HG02678 (cell line): ENCODE measurements around the gene REN.

ENCODE experiments used
- ATAC-seq: cut with Tn5 transposase; IDR thresholded peaks from one replicate; pipeline ENCODE4 v1.9.1; 2021; ENCODE audit warnings: mild to moderate bottlenecking, moderate library complexity; ENCODE audit not compliant: unreplicated experiment

The REN gene

GRCh38 chr1:204166219-204166618, at the start of gene REN:
TSS of gene REN (minus strand) at chr1:204166337. CDS start at chr1:204166293, 44 bp downstream.
- ATAC-seq: no peak

GRCh38 chr1:204213668-204214662, 47.8 kb upstream of the REN start, which contains the start of gene GOLT1A:
TSS of gene GOLT1A (minus strand) at chr1:204213988. CDS start at chr1:204213906, 82 bp downstream.
- ATAC-seq: peak; percentile 84

DNA sequence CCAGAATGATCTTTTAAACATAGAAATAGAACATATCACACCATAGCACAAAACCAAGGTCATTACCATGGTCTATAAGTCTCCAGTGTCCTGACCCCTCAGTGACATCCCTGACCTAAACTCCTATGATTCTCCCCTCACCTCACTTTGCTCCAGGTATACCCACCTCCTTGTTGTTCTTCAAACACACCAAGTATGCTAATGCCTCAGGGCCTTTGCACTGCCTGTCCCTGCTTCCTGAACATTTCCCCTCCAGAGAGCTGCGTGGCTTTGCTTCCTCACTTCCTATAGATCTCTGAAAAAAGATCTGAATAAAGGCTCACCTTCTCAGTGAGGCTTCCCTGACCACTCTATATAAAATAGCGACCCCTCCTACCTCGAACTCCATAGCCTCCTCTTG, 46.6 kb upstream of the REN start:
- ATAC-seq: no peak

DNA sequence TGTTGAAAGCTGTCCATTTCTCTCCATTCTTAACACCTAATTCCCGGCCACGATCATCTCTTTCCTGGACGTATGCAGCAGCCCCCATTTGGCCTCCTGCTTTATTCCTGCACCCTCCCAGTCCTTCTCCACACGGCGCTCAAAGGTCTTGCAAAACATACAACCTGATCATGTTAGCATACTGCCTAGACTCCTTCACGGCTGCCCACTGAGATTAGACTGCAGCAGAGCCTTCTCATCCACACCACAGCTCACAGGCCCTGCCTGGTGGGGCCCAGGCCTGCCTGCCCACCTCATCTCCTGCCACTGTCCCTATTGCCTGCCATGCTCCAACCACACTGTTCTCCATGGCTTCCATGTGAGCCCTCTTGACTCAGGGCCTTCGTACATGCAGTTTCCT, 44.9 kb upstream of the REN start:
- ATAC-seq: no peak

DNA sequence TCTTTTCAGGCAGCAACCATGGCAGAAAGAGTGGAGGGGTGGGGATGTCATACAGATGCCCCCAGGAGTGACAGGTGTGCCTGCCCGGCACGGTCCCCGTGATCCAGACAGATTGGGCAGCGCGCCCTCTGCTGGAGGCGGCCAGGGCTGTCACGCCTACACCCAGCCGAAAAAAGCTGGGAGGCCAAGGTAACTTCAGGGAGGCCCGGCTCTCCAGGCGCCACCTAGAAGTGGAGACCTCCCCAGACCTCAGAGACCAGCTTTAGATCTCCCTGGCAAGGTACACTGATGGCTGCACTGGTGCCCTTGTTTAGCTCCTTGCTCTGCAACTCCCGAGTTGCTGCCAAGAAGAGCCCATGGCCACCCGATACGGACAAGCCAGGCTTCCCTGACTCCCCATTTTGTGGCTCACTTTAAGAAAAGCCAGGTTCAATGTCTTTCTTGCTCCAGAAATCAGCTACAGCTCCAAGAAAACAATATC, 41.0 kb upstream of the REN start:
- ATAC-seq: peak; percentile 66

- no peak for ATAC-seq
These were observed 40.0 kb upstream of the REN start for GRCh38 chr1:204206121-204206520.

GRCh38 chr1:204205486-204205885, 39.3 kb upstream of the REN start:
- ATAC-seq: no peak

DNA sequence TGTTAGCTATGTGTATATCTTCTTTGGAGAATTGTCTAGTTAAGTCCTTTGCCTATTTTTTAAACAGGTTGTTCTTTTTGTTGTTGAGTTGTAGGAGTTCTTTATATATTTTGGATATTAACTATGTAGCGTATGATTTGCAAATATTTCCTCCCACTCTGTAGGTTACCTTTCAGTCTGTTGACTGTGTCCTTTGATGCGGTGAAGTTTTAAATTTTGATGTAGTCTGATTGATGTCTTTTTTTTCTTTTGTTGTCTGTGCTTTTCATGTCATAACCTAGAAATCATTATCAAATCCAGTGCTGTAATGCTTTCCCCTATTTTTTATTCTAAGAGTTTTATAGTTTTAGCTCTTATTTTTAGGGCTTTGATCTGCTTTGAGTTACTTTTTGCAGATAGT, 38.8 kb upstream of the REN start:
- no peak for ATAC-seq

GRCh38 chr1:204203206-204203767, 37.1 kb upstream of the REN start:
- ATAC-seq: no peak

DNA sequence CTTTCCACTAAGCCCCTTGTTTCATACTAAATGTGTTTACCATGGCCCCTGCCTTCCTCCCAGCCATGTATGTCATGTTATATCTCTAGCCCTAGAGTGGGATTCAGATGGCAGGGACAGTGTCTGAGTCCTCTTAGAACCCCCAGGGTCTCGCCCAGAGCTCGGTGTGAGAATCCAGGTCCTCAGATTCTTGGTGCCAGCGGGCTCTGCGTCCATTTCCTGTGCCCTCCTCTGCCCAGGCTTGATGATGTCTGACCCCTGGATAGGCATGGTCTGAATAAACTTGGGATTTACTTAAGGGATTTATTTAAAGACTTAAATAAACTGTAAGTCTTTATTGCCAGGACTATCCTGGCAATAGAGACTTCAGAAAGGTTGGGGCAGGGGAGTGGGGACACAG, 36.3 kb upstream of the REN start:
- ATAC-seq: no peak

DNA sequence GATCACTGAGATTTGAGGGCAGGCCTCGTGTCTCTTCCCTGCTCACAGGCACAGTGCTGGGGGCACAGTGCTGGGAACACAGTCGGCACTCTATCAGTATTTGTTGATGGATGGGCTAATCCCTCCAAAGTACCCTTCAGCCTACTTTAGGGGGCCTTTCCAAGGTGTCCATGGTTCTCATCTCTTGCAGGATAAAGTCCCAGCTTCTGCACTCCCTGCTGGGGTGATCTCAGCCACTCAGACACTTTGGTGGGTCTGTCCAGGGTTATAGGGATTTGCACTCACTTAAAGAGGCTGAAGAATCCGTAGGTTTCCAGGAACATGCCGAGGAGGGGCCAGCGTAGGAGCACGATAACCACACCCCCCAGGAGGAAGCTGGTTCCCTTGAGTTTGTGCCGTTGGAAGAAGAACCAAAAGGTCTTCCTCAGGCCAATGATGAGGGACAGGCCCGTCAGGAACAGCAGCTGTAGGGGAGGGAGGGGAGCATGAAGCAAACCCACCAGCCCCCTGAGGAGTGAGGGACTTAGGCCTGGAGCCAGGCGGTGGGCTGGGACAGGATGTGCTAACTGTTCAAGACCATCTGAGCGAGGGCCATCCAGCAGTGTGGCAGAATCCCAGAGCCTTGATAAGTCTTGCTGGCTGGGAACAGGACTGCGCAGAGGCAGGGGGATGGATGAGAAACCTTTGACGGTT, 35.4 kb upstream of the REN start:
- no peak for ATAC-seq

DNA sequence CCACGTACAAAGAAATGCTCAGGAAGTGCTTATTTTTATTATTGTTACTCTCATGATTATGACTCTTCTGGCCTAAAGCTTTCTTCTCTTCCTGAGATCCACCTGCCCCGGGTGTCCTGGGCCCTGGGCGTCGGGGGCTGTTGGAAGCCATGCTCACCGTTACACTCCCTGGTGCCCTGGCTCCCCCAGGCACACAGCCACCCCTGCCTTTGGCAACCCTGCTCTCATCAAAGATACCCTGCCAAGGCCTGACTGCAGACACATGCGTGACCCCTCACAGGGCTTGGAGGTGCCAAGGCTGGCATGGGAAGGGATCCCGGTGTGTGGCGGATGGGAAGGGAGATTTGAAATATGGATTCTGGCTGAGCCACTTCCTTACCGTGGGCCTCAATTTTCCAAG, 33.4 kb upstream of the REN start:
- ATAC-seq: no peak

DNA sequence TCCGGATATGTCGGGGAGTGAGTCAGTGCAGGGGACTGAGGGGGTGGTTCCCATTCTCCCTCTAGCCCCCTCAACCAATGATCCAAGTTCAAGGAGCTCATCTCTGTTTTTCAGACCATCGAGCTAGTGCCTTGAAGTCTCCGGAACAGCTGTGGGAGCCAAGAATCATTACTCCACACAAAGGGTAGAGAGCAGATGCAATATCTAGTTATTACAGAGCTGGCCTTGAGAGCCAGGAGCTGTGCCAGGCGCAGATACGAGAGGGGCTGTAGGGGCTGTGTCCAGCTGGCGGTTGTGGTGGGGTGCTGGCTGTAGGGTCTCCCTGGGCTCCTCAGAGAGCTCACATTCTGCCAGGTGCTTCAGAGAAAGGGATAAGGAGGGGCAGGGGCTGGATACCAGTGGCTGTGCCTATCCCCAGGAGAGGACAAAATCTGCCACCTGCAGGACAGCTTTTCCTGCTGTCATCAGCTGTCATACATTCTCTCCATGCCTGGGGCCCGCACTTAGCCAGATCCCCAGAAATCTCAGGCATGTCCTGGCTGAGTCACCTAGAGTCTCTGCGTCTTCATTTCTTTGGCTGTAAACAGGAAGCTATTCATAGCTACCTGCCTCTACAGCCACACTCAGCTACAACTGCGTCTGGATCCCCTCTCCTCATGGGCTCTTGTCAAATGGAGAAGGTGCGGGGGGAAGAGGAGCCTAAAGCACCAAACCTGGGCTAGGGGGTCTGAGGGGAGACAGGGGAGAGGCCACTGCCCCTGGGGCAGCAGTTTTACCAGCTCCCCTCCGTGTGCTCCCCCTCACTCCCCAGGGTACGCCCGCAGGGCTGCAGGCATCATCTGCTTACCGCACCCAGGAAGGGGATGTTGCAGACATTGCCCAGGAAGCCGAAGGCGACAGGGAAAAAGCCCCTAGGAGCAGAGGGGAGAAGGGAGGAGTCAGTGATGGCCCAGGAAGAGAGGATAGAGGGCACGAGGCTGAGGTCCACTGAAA, 32.5 kb upstream of the REN start:
- no peak for ATAC-seq

GRCh38 chr1:204197068-204197467, 30.9 kb upstream of the REN start:
- ATAC-seq: no peak

DNA sequence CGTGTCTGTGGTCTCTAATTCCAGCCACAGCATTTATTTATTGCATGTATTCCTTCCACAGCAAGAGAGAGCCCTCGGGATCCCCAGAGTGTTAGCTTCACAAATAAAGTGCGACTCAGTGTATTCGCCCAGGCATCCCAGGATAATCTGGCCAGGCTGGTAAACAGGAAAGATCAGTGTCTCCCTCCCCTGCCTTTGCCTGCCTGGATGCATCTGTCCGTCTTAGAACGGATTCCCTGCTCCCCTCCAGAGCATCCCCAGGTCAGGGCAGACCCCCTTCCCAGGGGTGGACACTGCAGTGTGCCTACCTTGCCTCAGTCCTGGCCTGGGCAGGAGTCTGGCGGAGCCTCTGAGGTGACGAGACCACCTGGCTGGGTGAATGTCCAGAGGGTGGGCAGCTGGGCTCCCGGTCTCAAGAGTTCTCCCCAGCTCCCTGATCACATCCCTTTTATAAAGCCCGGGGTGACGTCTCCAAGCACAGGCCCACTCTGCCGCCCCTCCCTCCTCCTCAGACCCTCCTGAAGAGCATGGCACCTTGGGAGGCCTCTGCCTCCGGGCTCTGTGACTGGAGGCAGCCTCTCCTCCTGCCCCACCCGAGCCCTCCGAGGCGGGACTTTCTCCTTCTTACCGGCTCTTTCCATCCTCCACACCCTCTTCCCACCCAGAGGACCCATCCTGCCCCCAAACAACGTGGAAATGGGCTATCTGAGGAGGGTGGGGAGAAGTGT, 30.1 kb upstream of the REN start, which contains the start of gene KISS1:
Gene KISS1 (minus strand): TSS at position 424 of the 728 bp plus-strand sequence. CDS start 3,615 bp downstream, outside the sequence.
- ATAC-seq: no peak

DNA sequence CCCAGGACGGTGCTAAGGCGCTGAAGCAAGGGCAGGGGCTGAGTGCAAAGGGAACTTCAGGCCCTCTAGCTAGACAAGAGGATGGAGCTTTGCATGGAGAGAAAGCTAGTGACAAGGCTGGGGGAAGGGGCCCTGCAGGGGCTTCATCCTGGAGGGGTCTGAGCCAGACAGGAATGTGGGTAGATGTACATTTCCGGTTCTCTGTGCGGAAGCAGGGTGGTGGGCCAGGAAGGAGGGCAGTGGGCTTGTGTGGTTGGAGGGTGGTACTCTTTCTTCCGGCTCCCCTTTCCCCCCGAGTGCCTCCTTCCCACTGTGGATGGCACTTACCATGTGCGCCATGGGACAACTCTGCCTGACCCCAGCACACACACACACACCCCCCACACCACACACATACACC, 28.6 kb upstream of the REN start:
- no peak for ATAC-seq

- no peak for ATAC-seq
These were observed 27.9 kb upstream of the REN start for GRCh38 chr1:204194080-204194479.

DNA sequence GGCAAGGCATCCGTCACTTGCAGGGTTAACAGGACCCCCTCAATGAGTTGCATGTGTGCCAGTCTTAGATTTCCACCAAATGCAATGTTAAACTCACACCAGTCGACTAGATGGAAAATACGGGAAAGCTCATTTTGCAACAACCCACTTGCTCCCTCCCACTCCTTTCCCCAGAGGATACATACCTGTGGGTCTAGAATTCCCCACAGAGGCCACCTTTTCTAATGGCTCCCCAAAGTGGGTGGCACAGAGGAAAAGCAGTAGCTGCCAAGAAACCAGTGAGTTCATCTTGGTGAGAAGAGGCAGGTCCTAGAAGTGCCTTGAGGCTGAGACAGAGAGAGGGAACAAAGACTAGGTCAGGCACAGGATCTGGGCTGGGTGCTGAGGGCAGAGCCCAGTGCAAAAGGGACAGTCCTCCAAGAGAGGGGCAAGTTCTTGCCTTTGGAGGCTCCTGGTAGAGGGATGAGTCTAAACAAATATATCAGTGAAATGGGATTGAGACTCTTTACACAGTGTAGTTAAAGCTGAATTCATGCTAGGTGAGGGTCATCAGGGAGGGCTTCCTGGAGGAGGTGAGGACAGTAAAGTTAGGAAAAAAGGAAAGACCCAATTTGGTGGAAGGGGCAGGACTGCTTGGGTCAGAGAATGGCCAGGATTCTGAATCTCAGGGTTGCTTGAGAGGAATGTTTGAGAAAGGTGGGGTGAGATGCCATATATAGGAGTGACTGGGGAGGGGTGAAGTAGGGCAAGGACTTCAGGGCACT, 26.6 kb upstream of the REN start:
- no peak for ATAC-seq

DNA sequence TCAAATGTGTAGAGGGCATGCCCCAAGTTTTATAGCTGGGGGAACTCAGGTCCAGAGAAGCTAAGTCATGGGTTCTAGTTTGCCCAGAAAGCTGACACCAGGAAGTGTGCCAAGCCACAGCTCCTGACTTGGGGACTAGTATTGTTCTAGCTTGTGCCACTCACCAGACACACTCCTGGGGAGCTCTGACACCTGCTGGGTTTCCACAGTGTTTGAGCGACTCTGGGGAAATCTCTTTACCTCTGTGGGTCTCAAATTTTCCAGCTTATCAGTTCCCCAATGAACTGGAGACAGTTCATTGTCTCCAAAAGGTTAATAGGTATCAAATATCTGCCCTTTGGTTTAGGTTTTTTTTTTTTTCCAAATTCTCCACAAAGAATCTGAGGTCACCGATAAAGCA, 25.9 kb upstream of the REN start:
- no peak for ATAC-seq
